Activated naive CD4-positive, alpha-beta T cell treated with anti-CD3 and anti-CD28 coated beads, Interleukin-2, amount 10 ng/mL, durations not matched to agents 7 days and 5 days (primary cell): ENCODE data around the gene SUPT5H.

Experiments used
- CTCF ChIA-PET: fragments of 350-600 bp; sonication (Branson Sonifier 250); formaldehyde crosslinking; loops from one replicate; lab custom pipeline; 2021; ENCODE audit warnings: antibody characterized with exemption; lab: Charles Lee
- DNase-seq: peaks from one replicate; pipeline ENCODE4 v3.0.0-alpha.2; 2020
- H3K27ac Mint-ChIP-seq: one replicate; pipeline ENCODE4 v1.8.0; 2021; ENCODE audit warnings: mild to moderate bottlenecking, moderate library complexity, mixed read lengths
- H3K27me3 Mint-ChIP-seq: one replicate; pipeline ENCODE4 v1.8.0; 2021; ENCODE audit warnings: mild to moderate bottlenecking, mixed read lengths
- H3K36me3 Mint-ChIP-seq: one replicate; pipeline ENCODE4 v1.8.0; 2021; ENCODE audit warnings: mixed read lengths
- H3K4me1 Mint-ChIP-seq: one replicate; pipeline ENCODE4 v1.8.0; 2021; ENCODE audit warnings: mixed read lengths
- H3K4me3 Mint-ChIP-seq: one replicate; pipeline ENCODE4 v1.8.0; 2021; ENCODE audit warnings: mild to moderate bottlenecking, moderate library complexity, mixed read lengths
- H3K9me3 Mint-ChIP-seq: one replicate; pipeline ENCODE4 v1.8.0; 2021; ENCODE audit warnings: mixed read lengths

SUPT5H gene

DNA sequence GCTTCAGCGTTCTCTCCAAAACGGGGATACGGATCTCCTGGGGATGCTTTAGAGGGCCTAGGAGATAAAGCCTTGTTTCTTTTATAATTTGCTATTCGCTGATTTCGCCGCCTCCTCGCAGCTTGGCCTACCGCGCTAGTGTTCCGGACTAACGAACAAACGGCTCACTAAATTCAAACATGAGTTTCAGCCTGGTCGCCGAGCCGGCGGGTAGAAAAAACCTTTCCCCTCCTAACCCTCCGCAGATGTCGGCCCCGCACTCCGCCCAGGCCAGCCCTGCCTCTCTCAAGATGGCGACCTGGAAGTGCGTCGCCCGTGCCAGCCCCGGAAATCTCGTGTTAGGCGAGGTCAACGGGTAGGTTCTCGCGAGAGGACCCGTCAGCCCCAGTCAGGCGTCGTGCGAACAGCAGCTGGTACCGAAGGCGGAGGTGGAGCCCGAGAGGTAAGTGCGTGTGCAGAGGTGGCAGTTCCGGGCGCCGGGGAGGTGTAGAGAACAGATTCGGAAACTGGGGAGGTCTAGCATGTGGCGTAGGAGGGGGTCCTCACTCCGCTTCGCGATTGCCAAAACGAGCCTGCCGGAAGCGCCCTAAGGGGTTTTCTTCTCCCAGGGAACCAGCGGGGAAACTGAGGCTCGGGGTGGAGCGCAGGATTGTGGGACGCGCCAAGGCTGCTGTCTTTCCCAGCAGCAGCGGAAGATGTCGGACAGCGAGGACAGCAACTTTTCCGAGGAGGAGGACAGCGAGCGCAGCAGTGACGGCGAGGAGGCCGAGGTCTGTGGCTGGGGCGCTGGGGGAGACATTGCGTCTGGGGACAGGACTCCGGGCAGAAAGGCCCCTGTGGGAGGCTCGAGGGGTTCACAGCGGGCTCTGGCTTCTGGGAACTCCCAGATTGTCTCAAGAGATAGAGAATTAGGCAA is at the start of gene SUPT5H:
Gene SUPT5H, plus strand, starts transcription at position 387 of the 916 bp plus-strand sequence. Its CDS starts 309 bp downstream, at position 696.
- H3K27ac Mint-ChIP-seq, result peak within 1 kb of the TSS; percentile 93
- peak; percentile 99 for DNase-seq
- H3K4me3 Mint-ChIP-seq, result peak within 1 kb of the TSS; percentile 86
- H3K27me3 Mint-ChIP-seq, result no peaks in the 10 kb centered on the region
- CTCF ChIA-PET, result interaction anchor here (0.6 to 1.3 kb wide), 2 partner anchors 88 to 635 kb away, joined by 3 to 5 read pairs; partner anchors contain the start of gene EID2B
- peaks cover 54% of the 10 kb centered on the region for H3K4me1 Mint-ChIP-seq
- H3K9me3 Mint-ChIP-seq, result no peaks in the 10 kb centered on the region
- peaks cover 34% of the 10 kb centered on the region for H3K36me3 Mint-ChIP-seq

DNA sequence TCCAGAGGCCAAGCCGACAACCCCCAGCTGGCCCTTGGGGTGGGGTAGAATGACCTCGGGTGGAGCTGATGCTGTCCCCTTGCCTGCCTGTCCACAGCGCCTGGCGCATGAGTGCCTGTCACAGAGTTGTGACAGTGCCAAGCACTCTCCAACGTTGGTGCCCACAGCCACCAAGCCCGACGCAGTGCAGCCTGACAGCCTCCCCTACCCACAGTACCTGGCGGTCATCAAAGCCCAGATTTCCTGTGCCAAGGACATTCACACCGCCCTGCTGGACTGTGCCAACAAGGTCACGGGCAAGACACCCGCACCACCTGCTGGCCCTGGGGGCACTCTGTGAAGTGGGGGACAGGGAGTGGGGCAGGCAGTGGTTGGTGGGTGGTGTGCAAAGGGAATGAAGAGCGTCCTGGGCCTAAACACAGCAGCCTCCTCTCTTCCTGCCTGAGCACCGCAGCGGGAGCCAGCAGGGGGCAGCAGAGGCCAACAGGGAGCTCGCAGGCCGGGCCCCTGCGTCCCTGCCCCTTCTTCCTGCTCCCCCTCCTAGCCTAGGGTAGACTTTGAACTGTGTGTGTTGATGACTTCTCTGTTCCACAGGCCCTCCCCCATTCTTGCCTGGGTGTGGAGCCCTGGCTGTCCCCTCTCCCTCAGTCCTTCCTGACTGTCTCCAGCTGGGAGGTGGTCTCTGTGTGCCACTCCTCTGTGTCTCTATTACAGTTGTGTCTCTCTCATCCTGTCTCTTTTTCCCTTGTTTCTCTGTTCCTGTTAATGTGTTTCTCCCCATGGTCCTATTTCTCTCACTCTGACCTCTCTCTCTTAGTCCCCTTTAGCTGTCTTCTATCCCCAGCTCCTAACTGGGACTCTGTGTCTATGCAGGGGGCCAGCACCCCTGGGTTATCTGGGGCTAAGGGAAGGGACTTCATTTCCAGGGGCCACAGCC is 47.8 kb upstream of the SUPT5H start:
- Mint-ChIP-seq H3K4me3 (peak overlapping the region; percentile 47), H3K36me3 (peaks cover 30% of the 10 kb centered on the region), H3K4me1 (peaks cover 73% of the 10 kb centered on the region), H3K27me3 (no peaks in the 10 kb centered on the region), H3K27ac (peak overlapping the region; percentile 96), H3K9me3 (no peaks in the 10 kb centered on the region)
- DNase-seq, result peak; percentile 96
- CTCF ChIA-PET, result interaction anchor here (0.8 to 5.3 kb wide), 15 partner anchors 10 to 288 kb away, joined by 3 to 96 read pairs (median 4); partner anchors contain the start of genes EID2B, PLEKHG2, RPS16 and ZFP36

- CTCF ChIA-PET, result interaction anchor here (0.8 to 5.3 kb wide), 15 partner anchors 9 to 186 kb away, joined by 3 to 96 read pairs (median 4); partner anchors contain the start of genes EID2B, PLEKHG2, RPS16 and ZFP36
- Mint-ChIP-seq H3K27me3 (no peaks in the 10 kb centered on the region), H3K36me3 (peaks cover 28% of the 10 kb centered on the region), H3K9me3 (no peaks in the 10 kb centered on the region), H3K27ac (peak overlapping the region; percentile 96), H3K4me1 (peaks cover 72% of the 10 kb centered on the region), H3K4me3 (peak overlapping the region; percentile 47)
- peak; percentile 62 for DNase-seq
These were observed 47.0 kb upstream of the SUPT5H start for GRCh38 chr19:39398297-39398864.

- H3K36me3 Mint-ChIP-seq, result peaks cover 21% of the 10 kb centered on the region
- H3K27ac Mint-ChIP-seq, result peak overlapping the region; percentile 96
- no peak overlapping the region for H3K4me3 Mint-ChIP-seq
- no peaks in the 10 kb centered on the region for H3K27me3 Mint-ChIP-seq
- no peaks in the 10 kb centered on the region for H3K9me3 Mint-ChIP-seq
- no peak for DNase-seq
- H3K4me1 Mint-ChIP-seq, result peaks cover 77% of the 10 kb centered on the region
- CTCF ChIA-PET, result interaction anchor here (3.2 to 4.3 kb wide), 2 partner anchors 8 to 12 kb away, joined by 29 to 32 read pairs; partner anchors contain the start of genes PLEKHG2 and ZFP36
These were observed 45.7 kb upstream of the SUPT5H start for GRCh38 chr19:39399668-39400050.

GRCh38 chr19:39400061-39400460 is 45.3 kb upstream of the SUPT5H start:
- Mint-ChIP-seq H3K27me3 (no peaks in the 10 kb centered on the region), H3K4me1 (peaks cover 80% of the 10 kb centered on the region), H3K4me3 (no peak overlapping the region), H3K36me3 (peaks cover 18% of the 10 kb centered on the region), H3K27ac (peak overlapping the region; percentile 44), H3K9me3 (no peaks in the 10 kb centered on the region)
- no peak for DNase-seq
- CTCF ChIA-PET, result interaction anchor here (4.3 kb wide), 1 partner anchor 12 kb away, joined by 29 read pairs; the partner anchor contains the start of gene PLEKHG2

- peak overlapping the region; percentile 80 for H3K4me3 Mint-ChIP-seq
- no peaks in the 10 kb centered on the region for H3K27me3 Mint-ChIP-seq
- no peaks in the 10 kb centered on the region for H3K9me3 Mint-ChIP-seq
- no peak for DNase-seq
- H3K27ac Mint-ChIP-seq, result peak overlapping the region; percentile 95
- peaks cover 81% of the 10 kb centered on the region for H3K4me1 Mint-ChIP-seq
- CTCF ChIA-PET, result interaction anchor here (1.4 to 4.3 kb wide), 2 partner anchors 9 to 11 kb away, joined by 3 to 29 read pairs; partner anchors contain the start of gene PLEKHG2
- H3K36me3 Mint-ChIP-seq, result peaks cover 11% of the 10 kb centered on the region
These were observed 44.3 kb upstream of the SUPT5H start for GRCh38 chr19:39401070-39401548.

DNA sequence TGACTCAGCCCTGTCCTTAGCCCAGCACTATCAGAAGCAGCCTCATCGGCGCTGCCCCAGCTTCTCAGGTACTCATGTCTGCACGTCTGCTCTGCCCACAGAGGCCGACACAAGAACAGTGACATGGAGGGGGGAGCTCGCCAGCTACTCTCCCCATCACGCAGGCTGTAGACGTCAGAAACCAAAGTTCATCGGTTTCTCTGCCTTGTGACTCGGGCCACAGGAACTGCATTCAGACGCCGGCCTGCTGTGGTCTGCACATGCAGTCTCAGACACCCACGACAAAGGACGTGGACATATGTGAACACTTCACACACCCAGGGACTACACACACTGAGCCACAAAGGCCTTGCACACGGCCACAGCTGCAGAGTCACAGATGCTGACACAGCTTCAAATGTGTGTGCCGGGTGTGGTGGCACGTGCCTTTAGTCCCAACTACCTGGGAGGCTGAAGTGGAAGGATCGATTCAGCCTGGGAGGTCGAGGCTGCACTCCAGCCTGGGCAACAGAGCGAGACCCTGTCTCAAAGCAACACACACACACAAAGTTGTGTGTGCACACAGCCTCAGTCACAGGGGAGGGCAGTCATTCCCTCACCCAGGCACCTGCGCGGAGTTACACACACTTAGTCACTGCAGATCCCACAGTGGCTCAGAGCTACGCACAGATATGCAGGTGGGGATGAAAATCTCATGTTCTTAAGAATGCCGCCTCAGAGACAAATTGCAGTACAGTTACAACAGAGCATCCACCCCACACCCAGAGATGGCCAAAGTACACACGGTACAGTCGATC is 43.6 kb upstream of the SUPT5H start:
- Mint-ChIP-seq H3K36me3 (peaks cover 11% of the 10 kb centered on the region), H3K27ac (peak overlapping the region; percentile 95), H3K9me3 (no peaks in the 10 kb centered on the region), H3K4me3 (peak overlapping the region; percentile 80), H3K4me1 (peaks cover 84% of the 10 kb centered on the region), H3K27me3 (no peaks in the 10 kb centered on the region)
- CTCF ChIA-PET, result interaction anchor here (1.4 to 4.3 kb wide), 2 partner anchors 10 kb away, joined by 3 to 29 read pairs; partner anchors contain the start of gene PLEKHG2
- DNase-seq, result peak; percentile 83

DNA sequence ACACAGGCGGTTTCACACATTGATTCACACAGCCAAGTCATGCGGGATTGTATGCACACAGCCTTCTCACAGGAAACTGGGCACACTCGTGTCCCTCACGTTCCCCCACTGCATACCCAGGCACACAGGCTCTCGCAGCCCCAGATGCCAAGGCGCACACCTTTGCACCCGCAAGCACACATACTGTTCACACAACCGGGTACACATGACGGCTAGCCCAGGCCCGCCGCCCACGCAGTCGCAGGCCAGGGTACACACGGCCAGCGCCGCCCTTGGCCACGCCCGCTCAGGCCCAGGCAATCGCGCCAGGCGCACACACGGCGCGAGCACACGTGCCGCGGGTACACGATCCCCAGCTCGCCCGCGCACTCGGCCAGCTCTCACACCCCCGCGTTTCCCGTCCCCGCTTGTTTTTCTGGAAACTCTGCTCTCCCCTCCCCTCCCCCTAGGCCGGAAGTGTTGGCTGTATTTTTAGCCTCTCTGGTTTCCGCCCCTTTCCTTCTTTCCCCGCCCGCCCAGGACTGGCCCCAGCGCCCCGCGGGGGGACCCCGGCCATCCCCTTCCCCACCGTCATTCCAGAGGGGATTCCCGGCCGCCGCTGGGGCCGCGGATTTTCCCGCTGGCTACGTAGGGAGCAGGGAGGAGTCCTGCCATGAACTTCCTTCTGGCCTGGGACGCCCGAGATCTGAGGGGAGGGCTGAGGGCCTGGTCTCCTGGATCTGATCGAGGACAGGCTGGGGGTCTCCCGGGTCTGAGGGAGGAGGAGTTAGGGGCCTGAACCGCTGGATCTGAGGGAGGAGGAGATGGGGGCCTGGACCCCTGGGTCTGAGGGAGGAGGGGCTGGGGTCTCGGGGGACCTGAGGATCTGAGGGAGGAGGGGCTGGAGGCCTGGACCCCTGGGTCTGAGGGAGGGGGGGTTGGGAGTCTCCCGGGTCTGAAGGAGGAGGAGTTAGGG is 42.8 kb upstream of the SUPT5H start:
- CTCF ChIA-PET, result interaction anchor here (4.3 kb wide), 1 partner anchor 9 kb away, joined by 29 read pairs; the partner anchor contains the start of gene PLEKHG2
- Mint-ChIP-seq H3K4me3 (peak overlapping the region; percentile 80), H3K4me1 (peaks cover 75% of the 10 kb centered on the region), H3K9me3 (no peaks in the 10 kb centered on the region), H3K27me3 (peaks cover 6% of the 10 kb centered on the region), H3K27ac (peak overlapping the region; percentile 95), H3K36me3 (peaks cover 17% of the 10 kb centered on the region)
- DNase-seq, result peak; percentile 95

DNA sequence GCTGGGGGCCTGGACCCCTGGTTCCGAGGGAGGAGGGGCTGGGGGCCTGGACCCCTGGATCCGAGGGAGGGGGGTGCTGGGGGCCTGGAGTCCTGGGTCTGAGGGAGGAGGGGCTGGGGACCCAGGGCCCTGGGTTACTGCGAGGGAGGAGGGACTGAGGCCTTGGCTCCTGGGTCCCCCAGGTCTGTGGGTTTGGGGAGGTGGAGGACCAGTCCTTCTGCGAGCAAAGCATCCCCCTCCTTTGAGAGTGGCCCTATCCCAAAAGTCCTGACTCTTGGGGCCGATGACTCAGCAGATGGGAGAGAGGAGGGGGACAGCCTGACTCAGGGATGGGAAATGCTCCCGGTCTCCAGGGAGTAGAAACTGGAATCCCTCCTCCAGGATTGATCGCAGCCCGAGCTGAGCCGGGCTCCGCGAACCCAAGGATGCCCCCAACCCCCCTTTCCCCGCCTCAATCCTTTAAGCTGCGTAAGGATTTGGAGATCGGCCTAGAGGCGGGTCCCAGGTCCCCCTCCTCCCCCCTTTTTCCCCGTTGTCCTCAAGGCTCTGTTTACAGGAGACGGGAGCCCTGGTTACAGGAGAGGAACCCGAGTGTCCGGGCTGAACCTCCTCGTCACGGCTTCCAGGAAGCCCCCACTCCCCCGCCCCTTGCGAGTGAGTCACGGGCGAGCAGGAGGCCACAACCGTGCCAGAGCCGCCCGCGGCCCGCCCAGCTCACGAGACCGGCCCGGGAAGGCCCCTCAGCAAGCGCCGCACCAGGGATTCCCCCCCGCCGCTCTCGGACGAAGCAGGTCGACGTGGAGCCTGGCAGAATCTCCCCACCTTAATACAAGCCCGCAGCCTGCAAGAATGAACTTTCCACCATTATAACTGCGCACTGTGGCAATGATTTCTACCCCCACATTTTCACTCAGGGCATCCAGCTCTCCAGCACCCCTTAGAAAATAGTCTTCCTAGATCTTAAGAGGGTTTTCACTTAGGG is 41.8 kb upstream of the SUPT5H start:
- peaks cover 6% of the 10 kb centered on the region for H3K27me3 Mint-ChIP-seq
- CTCF ChIA-PET, result interaction anchor here (4.3 kb wide), 1 partner anchor 8 kb away, joined by 29 read pairs; the partner anchor contains the start of gene PLEKHG2

DNA sequence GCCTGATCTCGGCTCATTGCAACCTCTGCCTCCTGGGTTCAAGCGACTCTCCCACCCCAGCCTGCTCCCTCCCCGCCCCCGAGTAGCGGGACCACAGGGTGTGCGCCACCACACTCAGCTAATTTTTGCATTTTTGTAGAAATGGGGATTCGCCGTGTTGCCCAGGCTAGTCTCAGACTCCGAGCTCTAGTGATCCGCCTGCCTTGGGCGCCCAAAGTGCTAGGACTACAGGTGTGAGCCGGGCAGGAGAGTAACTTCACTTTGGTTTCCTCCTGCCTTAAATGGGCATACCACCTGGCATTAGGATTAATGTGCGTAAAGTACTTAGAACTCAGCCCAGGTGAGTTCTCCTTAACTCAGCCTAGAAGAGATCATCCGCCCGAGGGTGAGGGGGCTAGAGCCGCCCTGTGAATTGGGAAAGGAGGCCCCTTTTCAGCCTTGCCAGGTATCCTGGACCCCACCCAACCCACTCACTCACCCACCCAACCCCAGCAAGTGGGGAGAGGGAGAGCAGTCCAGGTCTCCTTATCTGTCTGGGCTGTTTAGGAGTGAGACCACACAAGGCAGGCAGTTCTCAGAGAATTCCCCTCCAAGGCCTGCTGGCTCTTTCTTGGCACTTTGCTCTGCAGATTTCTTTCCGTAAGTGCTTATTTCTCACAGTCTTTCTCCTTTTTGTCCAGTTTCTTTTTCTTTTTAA is 40.0 kb upstream of the SUPT5H start:
- Mint-ChIP-seq H3K36me3 (peaks cover 25% of the 10 kb centered on the region), H3K4me1 (peaks cover 52% of the 10 kb centered on the region), H3K9me3 (no peaks in the 10 kb centered on the region), H3K4me3 (peak overlapping the region; percentile 78), H3K27ac (peak overlapping the region; percentile 89), H3K27me3 (peaks cover 6% of the 10 kb centered on the region)
- no peak for DNase-seq
- CTCF ChIA-PET, result no interaction called here

More for the DNA sequence above, 41.8 kb upstream of the SUPT5H start:
- Mint-ChIP-seq H3K27ac (peak overlapping the region; percentile 95), H3K9me3 (no peaks in the 10 kb centered on the region), H3K36me3 (peaks cover 27% of the 10 kb centered on the region), H3K4me1 (peaks cover 65% of the 10 kb centered on the region), H3K4me3 (peak overlapping the region; percentile 80)
- DNase-seq, result peak; percentile 95
